ENCODE results near the gene ATXN7L3.
"Not testable (repeated sequence)": the region's sequence is repeated elsewhere in the genome, so short reads cannot be mapped to it uniquely, and the experiment has no call there.

Gene ATXN7L3

GRCh38 chr17:44199553-44200477, at the start of gene ATXN7L3:
TSS of gene ATXN7L3 (minus strand) at chr17:44199884. CDS start at chr17:44198070, 1,814 bp downstream.
- no peak for TF ChIP-seq CTCF (IDR thresholded peaks at IDR 0.05; ENCODE audit: insufficient read depth, low read length, poor library complexity, severe bottlenecking)
- H3K27me3 ChIP-seq (replicated peaks; ENCODE audit: control insufficient read depth, insufficient read depth, low read length), result no peaks in the 10 kb centered on the region
- H3K4me3 ChIP-seq (replicated peaks; ENCODE audit: low read depth, low read length), result peak within 1 kb of the TSS; percentile 90
- peaks cover 14% of the 10 kb centered on the region for H3K36me3 ChIP-seq (ENCODE audit: control insufficient read depth, insufficient read depth, low read length)
- peak; percentile 99 for DNase-seq (ENCODE audit: extremely low read depth, insufficient read length)

GRCh38 chr17:44247876-44248736, 48.4 kb upstream of the ATXN7L3 start:
- Histone ChIP-seq H3K36me3 (ENCODE audit: control insufficient read depth, insufficient read depth, low read length) (no peaks in the 10 kb centered on the region), H3K4me3 (replicated peaks; ENCODE audit: low read depth, low read length) (no peak overlapping the region), H3K27me3 (replicated peaks; ENCODE audit: control insufficient read depth, insufficient read depth, low read length) (no peaks in the 10 kb centered on the region)
- DNase-seq (ENCODE audit: extremely low read depth, insufficient read length), result no peak
- no peak for TF ChIP-seq CTCF (IDR thresholded peaks at IDR 0.05; ENCODE audit: insufficient read depth, low read length, poor library complexity, severe bottlenecking)

- no peak overlapping the region for H3K4me3 ChIP-seq (replicated peaks; ENCODE audit: low read depth, low read length)
- no peaks in the 10 kb centered on the region for H3K27me3 ChIP-seq (replicated peaks; ENCODE audit: control insufficient read depth, insufficient read depth, low read length)
Observed at GRCh38 chr17:44247440-44247841, 47.8 kb upstream of the ATXN7L3 start.

GRCh38 chr17:44241106-44241624, 41.5 kb upstream of the ATXN7L3 start:
- TF ChIP-seq CTCF (IDR thresholded peaks at IDR 0.05; ENCODE audit: insufficient read depth, low read length, poor library complexity, severe bottlenecking), result no peak
- H3K27me3 ChIP-seq (replicated peaks; ENCODE audit: control insufficient read depth, insufficient read depth, low read length), result no peaks in the 10 kb centered on the region
- DNase-seq (ENCODE audit: extremely low read depth, insufficient read length), result no peak
- H3K4me3 ChIP-seq (replicated peaks; ENCODE audit: low read depth, low read length), result no peak overlapping the region
- H3K36me3 ChIP-seq (ENCODE audit: control insufficient read depth, insufficient read depth, low read length), result no peaks in the 10 kb centered on the region

More at GRCh38 chr17:44247440-44247841, 47.8 kb upstream of the ATXN7L3 start:
- no peak for TF ChIP-seq CTCF (IDR thresholded peaks at IDR 0.05; ENCODE audit: insufficient read depth, low read length, poor library complexity, severe bottlenecking)
- no peaks in the 10 kb centered on the region for H3K36me3 ChIP-seq (ENCODE audit: control insufficient read depth, insufficient read depth, low read length)
- no peak for DNase-seq (ENCODE audit: extremely low read depth, insufficient read length)

- DNase-seq (ENCODE audit: extremely low read depth, insufficient read length); H3K4me3 ChIP-seq (replicated peaks; ENCODE audit: low read depth, low read length); H3K27me3 ChIP-seq (replicated peaks; ENCODE audit: control insufficient read depth, insufficient read depth, low read length); H3K36me3 ChIP-seq (ENCODE audit: control insufficient read depth, insufficient read depth, low read length): not testable (repeated sequence)
Observed at GRCh38 chr17:44237886-44238285, 38.2 kb upstream of the ATXN7L3 start.
